Measurements from ENCODE around the gene PTPRZ1.

DNA sequence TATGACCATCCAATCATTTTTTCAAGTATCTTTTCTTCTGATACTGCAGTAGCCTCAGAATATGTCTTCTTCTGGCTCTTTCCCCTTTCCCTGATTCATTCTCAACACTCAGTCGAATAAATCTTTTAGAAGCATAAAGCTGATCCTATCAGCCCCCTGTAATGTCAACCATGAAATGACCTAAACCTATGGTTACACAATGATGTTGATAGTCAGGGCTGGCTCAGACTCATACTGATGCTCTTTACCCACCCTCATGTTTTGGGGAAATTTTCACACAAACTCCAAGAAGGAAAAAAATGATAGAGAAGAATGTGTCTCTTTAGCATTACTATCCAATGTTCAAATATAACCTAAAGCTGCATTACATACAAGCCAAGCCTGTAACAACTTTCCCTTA is 195.1 kb downstream of the PTPRZ1 start:
- TF ChIP-seq, protein P1, sequence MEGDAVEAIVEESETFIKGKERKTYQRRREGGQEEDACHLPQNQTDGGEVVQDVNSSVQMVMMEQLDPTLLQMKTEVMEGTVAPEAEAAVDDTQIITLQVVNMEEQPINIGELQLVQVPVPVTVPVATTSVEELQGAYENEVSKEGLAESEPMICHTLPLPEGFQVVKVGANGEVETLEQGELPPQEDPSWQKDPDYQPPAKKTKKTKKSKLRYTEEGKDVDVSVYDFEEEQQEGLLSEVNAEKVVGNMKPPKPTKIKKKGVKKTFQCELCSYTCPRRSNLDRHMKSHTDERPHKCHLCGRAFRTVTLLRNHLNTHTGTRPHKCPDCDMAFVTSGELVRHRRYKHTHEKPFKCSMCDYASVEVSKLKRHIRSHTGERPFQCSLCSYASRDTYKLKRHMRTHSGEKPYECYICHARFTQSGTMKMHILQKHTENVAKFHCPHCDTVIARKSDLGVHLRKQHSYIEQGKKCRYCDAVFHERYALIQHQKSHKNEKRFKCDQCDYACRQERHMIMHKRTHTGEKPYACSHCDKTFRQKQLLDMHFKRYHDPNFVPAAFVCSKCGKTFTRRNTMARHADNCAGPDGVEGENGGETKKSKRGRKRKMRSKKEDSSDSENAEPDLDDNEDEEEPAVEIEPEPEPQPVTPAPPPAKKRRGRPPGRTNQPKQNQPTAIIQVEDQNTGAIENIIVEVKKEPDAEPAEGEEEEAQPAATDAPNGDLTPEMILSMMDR (conservative IDR thresholded peaks at IDR 0.05 in 1 of 2, IDR thresholded peaks at IDR 0.05 in 1 of 2; ENCODE audit: extremely low read depth in 1 of 2, insufficient read depth in 1 of 2, low read depth in 1 of 2, low read length in 2 of 2), result no peak
- no peak for TF ChIP-seq EZH2 (IDR thresholded peaks at IDR 0.05; ENCODE audit: borderline replicate concordance, low read length)

Data from mammary epithelial cell (primary cell).